Measurements from ENCODE around the gene MEGF10.

DNA sequence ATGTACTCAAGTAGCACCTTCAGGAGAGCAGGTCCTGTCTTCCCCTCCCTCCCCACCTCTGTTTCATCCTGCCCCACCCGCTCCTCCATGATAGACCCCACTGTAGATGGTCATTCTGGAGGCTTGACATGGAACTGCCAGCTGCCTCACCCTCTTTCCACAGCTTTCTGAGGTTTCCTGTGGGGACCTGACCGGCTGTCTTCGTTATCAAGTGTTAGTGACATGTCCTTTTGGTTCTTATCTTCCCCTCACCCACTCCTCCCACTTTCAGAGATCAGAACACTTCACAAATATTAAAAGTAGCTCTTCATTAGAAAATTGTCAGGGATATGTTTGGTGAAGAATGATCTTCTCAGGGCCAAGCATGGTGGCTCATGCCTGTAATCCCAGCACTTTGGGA lies 52.7 kb downstream of the MEGF10 start:
- TF ChIP-seq ZNF274 (IDR thresholded peaks at IDR 0.05; ENCODE audit: borderline replicate concordance, extremely low read depth, low read length) (no peak), MAFK (IDR thresholded peaks at IDR 0.05; ENCODE audit: low read depth, low read length) (no peak), SP4 (IDR thresholded peaks at IDR 0.05; ENCODE audit: low read length) (no peak), BRCA1 (IDR thresholded peaks at IDR 0.05; ENCODE audit: low read depth, low read length) (no peak), JUN (IDR thresholded peaks at IDR 0.05; ENCODE audit: low read depth, low read length) (no peak), EZH2 (IDR thresholded peaks at IDR 0.05; ENCODE audit: low read depth, low read length, severe bottlenecking) (no peak), EP300 (IDR thresholded peaks at IDR 0.05; ENCODE audit: borderline replicate concordance in 1 of 2, low read depth in 2 of 2, low read length in 2 of 2) (no peak)
- TF ChIP-seq, protein P1, sequence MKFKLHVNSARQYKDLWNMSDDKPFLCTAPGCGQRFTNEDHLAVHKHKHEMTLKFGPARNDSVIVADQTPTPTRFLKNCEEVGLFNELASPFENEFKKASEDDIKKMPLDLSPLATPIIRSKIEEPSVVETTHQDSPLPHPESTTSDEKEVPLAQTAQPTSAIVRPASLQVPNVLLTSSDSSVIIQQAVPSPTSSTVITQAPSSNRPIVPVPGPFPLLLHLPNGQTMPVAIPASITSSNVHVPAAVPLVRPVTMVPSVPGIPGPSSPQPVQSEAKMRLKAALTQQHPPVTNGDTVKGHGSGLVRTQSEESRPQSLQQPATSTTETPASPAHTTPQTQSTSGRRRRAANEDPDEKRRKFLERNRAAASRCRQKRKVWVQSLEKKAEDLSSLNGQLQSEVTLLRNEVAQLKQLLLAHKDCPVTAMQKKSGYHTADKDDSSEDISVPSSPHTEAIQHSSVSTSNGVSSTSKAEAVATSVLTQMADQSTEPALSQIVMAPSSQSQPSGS (IDR thresholded peaks at IDR 0.05; ENCODE audit: low read length) = no peak
- TF ChIP-seq, protein P2, sequence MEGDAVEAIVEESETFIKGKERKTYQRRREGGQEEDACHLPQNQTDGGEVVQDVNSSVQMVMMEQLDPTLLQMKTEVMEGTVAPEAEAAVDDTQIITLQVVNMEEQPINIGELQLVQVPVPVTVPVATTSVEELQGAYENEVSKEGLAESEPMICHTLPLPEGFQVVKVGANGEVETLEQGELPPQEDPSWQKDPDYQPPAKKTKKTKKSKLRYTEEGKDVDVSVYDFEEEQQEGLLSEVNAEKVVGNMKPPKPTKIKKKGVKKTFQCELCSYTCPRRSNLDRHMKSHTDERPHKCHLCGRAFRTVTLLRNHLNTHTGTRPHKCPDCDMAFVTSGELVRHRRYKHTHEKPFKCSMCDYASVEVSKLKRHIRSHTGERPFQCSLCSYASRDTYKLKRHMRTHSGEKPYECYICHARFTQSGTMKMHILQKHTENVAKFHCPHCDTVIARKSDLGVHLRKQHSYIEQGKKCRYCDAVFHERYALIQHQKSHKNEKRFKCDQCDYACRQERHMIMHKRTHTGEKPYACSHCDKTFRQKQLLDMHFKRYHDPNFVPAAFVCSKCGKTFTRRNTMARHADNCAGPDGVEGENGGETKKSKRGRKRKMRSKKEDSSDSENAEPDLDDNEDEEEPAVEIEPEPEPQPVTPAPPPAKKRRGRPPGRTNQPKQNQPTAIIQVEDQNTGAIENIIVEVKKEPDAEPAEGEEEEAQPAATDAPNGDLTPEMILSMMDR (IDR thresholded peaks at IDR 0.05; ENCODE audit: control extremely low read depth in 1 of 3, insufficient read depth in 1 of 3, low read depth in 1 of 3, low read length in 3 of 3) = no peak

Measured in H1 (cell line).